ENCODE measurements around the gene ACSM6.
A peak's percentile ranks its signal among the peaks of the same experiment; 100 is the strongest.

Gene ACSM6

GRCh38 chr10:95247200-95247880 lies 53.3 kb downstream of the ACSM6 start:
- DNase-seq, result no peak

DNA sequence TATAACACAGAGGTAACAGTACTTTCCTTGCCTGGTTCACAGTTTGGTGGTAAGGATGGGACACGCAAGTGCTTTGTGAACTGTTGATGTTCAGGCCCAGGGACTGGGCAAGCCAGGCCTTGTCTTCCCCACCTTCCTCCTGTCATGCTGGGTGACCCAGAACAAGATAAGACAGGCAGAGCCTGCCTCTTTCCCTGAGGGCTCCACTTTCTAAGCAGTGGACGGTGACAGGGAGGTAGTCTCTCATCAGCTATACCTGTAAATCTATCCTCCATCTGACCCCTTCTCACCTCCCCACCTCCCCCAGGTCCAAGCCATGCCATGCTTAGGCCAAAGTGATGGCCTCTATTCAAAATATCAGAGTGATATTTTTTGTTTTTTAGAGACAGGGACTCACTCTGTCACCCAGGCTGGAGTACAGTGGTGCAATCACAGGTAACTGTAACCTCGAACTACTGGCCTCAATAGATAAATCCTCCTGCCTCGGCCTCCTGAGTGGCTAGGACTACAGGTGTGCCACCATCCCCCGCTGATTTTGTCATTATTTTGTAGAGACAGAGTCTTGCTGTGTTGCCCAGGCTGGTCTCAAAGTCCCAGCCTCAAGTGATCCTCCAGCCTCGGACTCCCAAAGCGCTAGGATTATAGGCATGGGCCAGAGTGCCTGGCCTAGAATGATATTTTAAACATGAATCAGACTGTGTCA lies 54.0 kb downstream of the ACSM6 start:
- DNase-seq, result no peak

DNA sequence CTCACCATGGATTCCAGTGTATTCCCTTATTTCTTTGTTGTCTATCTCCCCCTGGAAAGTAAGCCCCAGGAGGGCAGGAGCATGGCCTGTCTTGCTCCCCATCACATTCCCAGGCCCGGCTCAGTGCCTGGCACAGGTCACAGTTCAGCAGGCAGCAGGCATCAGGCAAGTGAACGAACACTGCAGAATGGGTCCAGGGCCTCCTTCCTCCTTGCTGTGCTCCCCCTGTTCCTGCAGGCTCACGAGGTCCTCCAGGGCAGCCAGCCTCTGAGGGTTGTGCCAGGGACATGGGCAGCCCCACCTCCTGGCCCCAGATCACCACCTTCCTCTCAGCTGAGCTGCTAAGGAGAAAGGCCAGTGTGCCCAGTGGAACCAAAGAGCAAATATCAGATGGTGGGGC lies 55.0 kb downstream of the ACSM6 start:
- DNase-seq, result no peak

GRCh38 chr10:95249467-95249866 lies 55.4 kb downstream of the ACSM6 start:
- no peak for DNase-seq

- no peak for DNase-seq
Measured at GRCh38 chr10:95250856-95251255, 56.8 kb downstream of the ACSM6 start.

DNA sequence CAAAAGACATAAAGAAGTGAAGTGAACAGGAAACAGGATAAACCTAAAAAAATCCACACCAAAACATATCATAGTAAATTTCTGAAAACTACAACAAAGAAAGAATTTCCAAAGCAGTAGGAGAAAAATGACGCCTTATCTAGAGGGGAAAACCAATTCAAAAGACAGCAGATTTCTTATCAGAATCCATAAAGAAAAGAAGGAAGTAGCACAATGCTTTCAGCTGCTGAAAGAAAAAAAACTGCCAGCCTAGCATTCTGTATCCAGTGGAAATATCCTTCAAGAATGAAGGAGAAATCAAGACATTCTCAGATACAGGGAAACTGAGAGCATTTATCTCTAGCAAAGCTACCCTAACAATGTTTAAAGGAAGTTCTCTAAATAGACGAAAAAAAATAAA lies 59.0 kb downstream of the ACSM6 start:
- DNase-seq, result no peak

- no peak for DNase-seq
Measured at GRCh38 chr10:95253686-95254085, 59.6 kb downstream of the ACSM6 start.

GRCh38 chr10:95254629-95255028 lies 60.6 kb downstream of the ACSM6 start:
- DNase-seq, result no peak

- DNase-seq, result no peak
Measured at GRCh38 chr10:95256268-95256667, 62.2 kb downstream of the ACSM6 start.

GRCh38 chr10:95257849-95258248 lies 63.8 kb downstream of the ACSM6 start:
- no peak for DNase-seq

- DNase-seq, result no peak
Measured at GRCh38 chr10:95260397-95260881, 66.4 kb downstream of the ACSM6 start.

- DNase-seq, result no peak
Measured at GRCh38 chr10:95260909-95261552, 67.0 kb downstream of the ACSM6 start.

DNA sequence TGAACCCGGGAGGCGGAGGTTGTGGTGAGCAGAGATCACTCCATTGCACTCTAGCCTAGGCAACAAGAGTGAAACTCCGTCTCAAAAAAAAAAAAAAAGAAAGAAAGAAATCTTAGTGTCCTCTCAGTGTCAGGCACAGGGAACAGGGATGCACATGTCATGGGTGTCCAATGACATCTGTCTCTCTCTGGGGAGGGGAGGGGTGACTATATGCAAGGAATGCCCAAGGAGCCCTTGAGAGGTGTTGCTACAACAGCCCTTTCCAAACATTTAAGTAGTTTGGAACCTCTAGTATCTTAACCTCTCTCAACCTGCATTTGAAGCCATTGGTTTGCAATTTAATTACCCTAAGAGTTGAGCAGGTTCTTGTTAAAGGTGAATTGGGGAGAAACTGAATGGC lies 67.9 kb downstream of the ACSM6 start:
- DNase-seq, result no peak

- DNase-seq, result no peak
Measured at GRCh38 chr10:95262763-95263518, 68.9 kb downstream of the ACSM6 start.

GRCh38 chr10:95263864-95264226 lies 69.8 kb downstream of the ACSM6 start:
- no peak for DNase-seq

DNA sequence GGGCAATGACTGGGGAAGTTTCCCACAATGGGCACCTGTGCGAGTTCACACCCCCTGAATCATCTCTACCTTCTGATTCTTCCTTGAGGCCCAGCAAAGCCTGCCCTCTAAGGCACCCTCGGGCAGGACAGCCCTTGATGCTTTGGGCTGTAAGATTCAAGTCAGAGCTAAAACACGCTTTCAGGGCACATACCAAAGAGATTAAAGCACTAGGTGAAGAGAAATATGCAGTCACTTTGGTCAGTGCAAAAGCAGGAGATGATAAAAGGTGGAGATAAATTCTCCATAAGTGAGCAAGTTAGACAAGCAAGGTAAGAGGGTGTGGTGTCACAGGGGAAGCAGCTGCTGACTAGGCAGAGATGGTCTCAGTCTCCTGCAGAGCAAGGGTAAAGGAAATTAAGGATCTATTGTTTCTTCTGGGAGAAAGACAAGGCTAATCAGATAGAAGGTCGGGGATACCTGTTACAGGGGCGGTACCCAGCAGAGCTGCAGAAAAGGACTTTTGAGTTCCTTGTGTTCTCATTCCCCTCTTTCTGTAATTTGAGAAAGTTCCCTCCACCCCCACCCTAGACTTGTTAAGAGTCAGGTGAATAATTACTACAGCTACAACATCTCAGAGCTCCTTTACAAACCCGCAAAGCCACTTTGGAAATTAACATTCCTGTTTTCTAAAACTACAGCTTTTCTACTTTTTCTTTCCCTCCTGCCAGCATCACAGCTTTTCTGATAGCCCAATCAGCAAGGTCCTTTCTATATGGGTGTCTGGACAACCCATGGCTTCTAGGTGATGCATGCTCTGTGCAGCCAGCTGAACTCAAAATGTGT lies 70.4 kb downstream of the ACSM6 start:
- DNase-seq, result no peak

GRCh38 chr10:95265572-95265971 lies 71.5 kb downstream of the ACSM6 start:
- no peak for DNase-seq

- DNase-seq, result peak; percentile 21 to 51
Measured at GRCh38 chr10:95266674-95267095, 72.6 kb downstream of the ACSM6 start.

DNA sequence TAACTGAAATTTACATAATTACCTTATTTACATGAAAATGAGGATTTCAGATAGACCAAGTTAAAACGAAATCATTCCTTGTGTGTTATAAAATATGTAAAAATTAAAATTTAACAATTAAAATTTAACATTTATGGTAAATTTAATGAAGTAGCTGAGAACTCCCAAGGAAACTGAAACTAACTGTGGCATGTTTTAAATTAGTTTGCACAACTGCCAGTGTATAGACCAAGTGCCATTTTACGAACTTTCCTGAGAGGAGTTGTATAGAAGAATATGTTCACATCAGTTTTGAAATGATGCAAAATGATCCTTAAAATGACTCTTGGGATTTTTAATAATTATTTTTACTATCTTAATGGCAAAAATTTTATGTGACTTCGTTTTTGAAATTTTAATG lies 73.2 kb downstream of the ACSM6 start:
- DNase-seq, result no peak

GRCh38 chr10:95268438-95268837 lies 74.4 kb downstream of the ACSM6 start:
- DNase-seq, result no peak

- no peak for DNase-seq
Measured at GRCh38 chr10:95273393-95274312, 79.6 kb downstream of the ACSM6 start.
